SK-N-SH (cell line): ENCODE measurements around the gene GGA2. TPM values are rescaled to one million over a fixed set of nuclear protein-coding genes. Genes with fewer than 3 reads are reported as not detected.

ENCODE experiments used
- CTCF ChIA-PET: fragments of 300-600, 350-600 bp; formaldehyde crosslinking; extraction: SDS; loops from one replicate; lab custom pipeline; 2021; lab: Yijun Ruan, JAX
- POLR2A ChIA-PET: fragments of 350-600 bp; sonication (Branson Sonifier 250); formaldehyde crosslinking; extraction: SDS; loops from one replicate; lab custom pipeline; 2020; ENCODE audit warnings: antibody characterized with exemption, inconsistent platforms; lab: Yijun Ruan, JAX
- DNase-seq: peaks from one replicate; pipeline ENCODE4 v3.0.0; 2012
- H2AFZ ChIP-seq: fragments of 200-600 bp; sonication (generic); 2 replicates; pipeline ENCODE4 v1.8.1; 2016; ENCODE audit warnings: antibody characterized with exemption, mild to moderate bottlenecking, low read depth
- H3F3A ChIP-seq: fragments of 200-600 bp; sonication (generic); replicated peaks from 2 replicates; pipeline ENCODE3; 2016; ENCODE audit warnings: antibody characterized with exemption, mild to moderate bottlenecking; ENCODE audit not compliant: insufficient read depth
- H3K27ac ChIP-seq, 2 experiments: fragments of 200-500 bp in 1 of 2; fragments of 200-600 bp in 1 of 2; sonication (Bioruptor generic) in 1 of 2; sonication (generic), shearing (Covaris generic) in 1 of 2; 2 replicates each; pipeline versions ENCODE4 v1.5.1 to v1.6.1; 2014 to 2016; ENCODE audit warnings: low read depth in 2 of 2, inconsistent platforms in 1 of 2, low read length in 1 of 2, mild to moderate bottlenecking in 1 of 2, mixed read lengths in 1 of 2
- H3K27me3 ChIP-seq: fragments of 200-600 bp; sonication (generic), shearing (Covaris generic); 2 replicates; pipeline ENCODE4 v1.6.1; 2016; ENCODE audit warnings: mixed run types; ENCODE audit not compliant: insufficient read depth
- H3K36me3 ChIP-seq, 2 experiments: fragments of 200-500 bp in 1 of 2; fragments of 200-600 bp in 1 of 2; sonication (Bioruptor generic) in 1 of 2; sonication (generic) in 1 of 2; replicated peaks in 1 of 2; 2 replicates each; pipeline versions ENCODE3 to v1.5.1; 2014 to 2016; ENCODE audit warnings: low read length in 1 of 2, mild to moderate bottlenecking in 1 of 2; ENCODE audit not compliant: insufficient read depth in 2 of 2, control insufficient read depth in 1 of 2
- H3K4me1 ChIP-seq, 2 experiments: fragments of 200-500 bp in 1 of 2; fragments of 200-600 bp in 1 of 2; sonication (Bioruptor generic) in 1 of 2; sonication (generic), shearing (Covaris generic) in 1 of 2; 2 replicates each; pipeline versions ENCODE4 v1.5.1 to v1.6.1; 2014 to 2016; ENCODE audit warnings: low read depth in 1 of 2, low read length in 1 of 2, mixed run types in 1 of 2; ENCODE audit not compliant: insufficient read depth in 2 of 2, control insufficient read depth in 1 of 2
- H3K4me2 ChIP-seq: fragments of 200-600 bp; sonication (generic), shearing (Covaris generic); 2 replicates; pipeline ENCODE4 v1.6.1; 2017; ENCODE audit warnings: mixed run types
- H3K4me3 ChIP-seq, 2 experiments: fragments of 200-500 bp in 1 of 2; fragments of 200-600 bp in 1 of 2; sonication (Bioruptor generic) in 1 of 2; sonication (generic), shearing (Covaris generic) in 1 of 2; 2 replicates each; pipeline versions ENCODE4 v1.5.1 to v1.8.1; 2014 to 2016; ENCODE audit warnings: low read depth in 2 of 2, inconsistent platforms in 1 of 2, low read length in 1 of 2, mild to moderate bottlenecking in 1 of 2, mixed read lengths in 1 of 2, moderate library complexity in 1 of 2
- H3K79me2 ChIP-seq: fragments of 200-600 bp; sonication (generic); 2 replicates; pipeline ENCODE4 v1.8.1; 2017; ENCODE audit warnings: mild to moderate bottlenecking; ENCODE audit not compliant: insufficient read depth
- H3K9ac ChIP-seq: fragments of 200-600 bp; sonication (generic); 2 replicates; pipeline ENCODE4 v1.6.1; 2017; ENCODE audit warnings: mixed run types
- H3K9me2 ChIP-seq: fragments of 200-600 bp; sonication (generic); 2 replicates; pipeline ENCODE4 v1.6.1; 2017; ENCODE audit warnings: mixed run types
- H3K9me3 ChIP-seq: fragments of 200-600 bp; sonication (generic); 2 replicates; pipeline ENCODE4 v1.6.1; 2017; ENCODE audit warnings: mixed run types, mild to moderate bottlenecking, moderate library complexity
- H4K20me1 ChIP-seq: fragments of 200-600 bp; sonication (generic); 2 replicates; pipeline ENCODE4 v1.6.1; 2017; ENCODE audit warnings: mild to moderate bottlenecking, mixed run types; ENCODE audit not compliant: insufficient read depth
- CTCF ChIP-seq: fragments of 200-600 bp; sonication (generic); IDR thresholded peaks from 2 replicates; pipeline ENCODE4 v1.6.1; 2017; ENCODE audit warnings: antibody characterized with exemption, mild to moderate bottlenecking, moderate library complexity
- ELF1 ChIP-seq: IDR thresholded peaks from 2 replicates; pipeline ENCODE4 v1.4.0; 2012
- FOXM1 ChIP-seq: IDR thresholded peaks from 2 replicates; pipeline ENCODE4 v1.4.0; 2012; ENCODE audit warnings: low read depth, mild to moderate bottlenecking
- PBX3 ChIP-seq: IDR thresholded peaks from 2 replicates; pipeline ENCODE4; 2012
- POLR2AphosphoS5 ChIP-seq: IDR thresholded peaks from 2 replicates; pipeline ENCODE4 v1.6.1; 2012; ENCODE audit warnings: low read depth, low read length
- RAD21 ChIP-seq: IDR thresholded peaks from 2 replicates; pipeline ENCODE4 v1.6.1; 2012; ENCODE audit warnings: mild to moderate bottlenecking, low read length
- RCOR1 ChIP-seq: fragments of 150-350 bp; IDR thresholded peaks from 2 replicates; pipeline ENCODE4 v1.6.1; 2017; ENCODE audit warnings: antibody characterized with exemption, low read length
- REST ChIP-seq: IDR thresholded peaks from 2 replicates; pipeline ENCODE4 v1.6.1; 2012; ENCODE audit warnings: mild to moderate bottlenecking, low read depth, low read length, moderate library complexity
- RFX5 ChIP-seq: IDR thresholded peaks from 2 replicates; pipeline ENCODE4 v1.6.1; 2012; ENCODE audit warnings: mild to moderate bottlenecking, improper control_type of control experiment, low read length
- SMC3 ChIP-seq: IDR thresholded peaks from 2 replicates; pipeline ENCODE4 v1.6.1; 2012; ENCODE audit warnings: low read depth, low read length, improper control_type of control experiment
- WGBS: methylation state at CpG from one replicate; pipeline ENCODE4 v1.1.6; 2017; ENCODE audit warnings: low lambda C conversion rate; 5-methylcytosine and 5-hydroxymethylcytosine counted together
- polyA plus RNA-seq, 3 experiments: library from polyadenylated mRNA; depleted of rRNA; stranded (reverse); fragments of >200 nt; gene quantifications; 2 replicates each; pipeline ENCODE4 v1.2.3, GENCODE V29; 2012
- TF ChIP-seq, protein P1 (sequence below): fragments of 150-350 bp; IDR thresholded peaks from 2 replicates; pipeline ENCODE4 v1.6.1; 2016; ENCODE audit warnings: mild to moderate bottlenecking, low read depth, low read length

Gene GGA2
- polyA plus RNA-seq, 1 of the 3 experiments (the other 2 are of a cell fraction) = 23.4 TPM

DNA sequence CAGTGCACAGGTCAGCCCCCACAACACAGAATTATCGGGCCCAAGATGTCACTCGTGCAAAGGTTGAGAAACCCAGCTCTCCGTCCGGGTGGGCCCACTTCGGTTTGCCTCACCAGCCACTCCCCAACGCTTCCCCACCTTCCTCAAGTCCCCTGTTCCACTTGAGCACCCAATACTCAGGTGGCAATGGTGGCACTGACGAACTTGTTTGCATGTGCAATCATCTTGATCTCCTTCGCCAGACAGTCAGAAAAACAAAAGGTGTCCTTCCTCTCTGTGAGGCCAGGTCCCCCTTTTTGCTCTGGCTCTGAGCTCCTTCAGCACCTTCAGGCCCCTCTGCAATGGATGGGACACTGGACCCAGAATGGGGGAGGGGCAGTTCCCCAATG lies 3.7 kb downstream of the GGA2 start (continued):
- no peak for TF ChIP-seq CTCF
- TF ChIP-seq, all 33 proteins: peak for 0

- H3K79me2 ChIP-seq = peaks cover 88% of the 10 kb centered on the region
- peaks cover 16% of the 10 kb centered on the region for H3F3A ChIP-seq
- H3K9me2 ChIP-seq = no peaks in the 10 kb centered on the region
- peaks cover 14 to 19% of the 10 kb centered on the region in 2 experiments; a peak in 3 of 4 replicates for H3K4me1 ChIP-seq
- peaks cover 81% of the 10 kb centered on the region for H4K20me1 ChIP-seq
- ChIA-PET POLR2A (interaction anchor here (1.0 kb wide), 1 partner anchor 16 kb away, joined by 3 read pairs; no protein-coding TSS in a partner anchor), CTCF (interaction anchor here (1.7 kb wide), 1 partner anchor 52 kb away, joined by 4 read pairs; the partner anchor contains the start of gene UBFD1)
- no peak overlapping the region for H3K4me3 ChIP-seq
- H3K9ac ChIP-seq = no peak overlapping the region
- peaks cover 0 to 9% of the 10 kb centered on the region in 2 experiments for H3K36me3 ChIP-seq
- H3K27ac ChIP-seq = no peak overlapping the region
- TF ChIP-seq PBX3 (no peak), RAD21 (no peak), ELF1 (no peak), CTCF (peak; percentile 14; the same call in 1 of the 2 replicates), POLR2AphosphoS5 (no peak), SMC3 (no peak)
- 96% methylated on average over 7 of the region's 7 CpGs for whole genome bisulfite sequencing
- H3K27me3 ChIP-seq = no peaks in the 10 kb centered on the region
- no peaks in the 10 kb centered on the region for H3K9me3 ChIP-seq
- no peak for DNase-seq
- no peak overlapping the region for H3K4me2 ChIP-seq
- H2AFZ ChIP-seq = no peak overlapping the region
Observed at GRCh38 chr16:23505671-23506605, 4.4 kb downstream of the GGA2 start.

- POLR2A ChIA-PET = no interaction called here
- WGBS = 96% methylated on average over 9 of the region's 9 CpGs
- DNase-seq = no peak
- H2AFZ ChIP-seq = no peak overlapping the region
- H3K4me1 ChIP-seq = peaks cover 14 to 19% of the 10 kb centered on the region in 2 experiments; a peak in 3 of 4 replicates
- peaks cover 16% of the 10 kb centered on the region for H3F3A ChIP-seq
- CTCF ChIA-PET = no interaction called here
- H3K9ac ChIP-seq = no peak overlapping the region
- no peaks in the 10 kb centered on the region for H3K9me3 ChIP-seq
- peaks cover 0 to 9% of the 10 kb centered on the region in 2 experiments for H3K36me3 ChIP-seq
- H4K20me1 ChIP-seq = peaks cover 88% of the 10 kb centered on the region
- no peaks in the 10 kb centered on the region for H3K27me3 ChIP-seq
- peak overlapping the region; percentile 37 for H3K4me2 ChIP-seq
- H3K4me3 ChIP-seq = no peak overlapping the region
- peak overlapping the region in 1 of 2 experiments; percentile 59; a peak in 2 of 4 replicates for H3K27ac ChIP-seq
- no peaks in the 10 kb centered on the region for H3K9me2 ChIP-seq
- peaks cover 95% of the 10 kb centered on the region for H3K79me2 ChIP-seq
- TF ChIP-seq ELF1 (no peak), REST (no peak), RAD21 (no peak), RCOR1 (no peak), POLR2AphosphoS5 (no peak), FOXM1 (no peak), RFX5 (no peak)
- TF ChIP-seq, protein P1, sequence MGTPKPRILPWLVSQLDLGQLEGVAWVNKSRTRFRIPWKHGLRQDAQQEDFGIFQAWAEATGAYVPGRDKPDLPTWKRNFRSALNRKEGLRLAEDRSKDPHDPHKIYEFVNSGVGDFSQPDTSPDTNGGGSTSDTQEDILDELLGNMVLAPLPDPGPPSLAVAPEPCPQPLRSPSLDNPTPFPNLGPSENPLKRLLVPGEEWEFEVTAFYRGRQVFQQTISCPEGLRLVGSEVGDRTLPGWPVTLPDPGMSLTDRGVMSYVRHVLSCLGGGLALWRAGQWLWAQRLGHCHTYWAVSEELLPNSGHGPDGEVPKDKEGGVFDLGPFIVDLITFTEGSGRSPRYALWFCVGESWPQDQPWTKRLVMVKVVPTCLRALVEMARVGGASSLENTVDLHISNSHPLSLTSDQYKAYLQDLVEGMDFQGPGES = no peak
Observed at GRCh38 chr16:23505180-23505665, 5.1 kb downstream of the GGA2 start.
